Measurements from ENCODE around the gene KIF1A.
"Not testable (repeated sequence)": the region's sequence is repeated elsewhere in the genome, so short reads cannot be mapped to it uniquely, and the experiment has no call there.

GRCh38 chr2:240699835-240700234 is 120.2 kb downstream of the KIF1A start:
- not testable (repeated sequence) for TF ChIP-seq POLR2A, EP300 (IDR thresholded peaks at IDR 0.05)

Data from suprapubic skin (tissue), 2 donors.